DMS114 treated with DMSO at 0.1 percent for 48 hours (cell line): ENCODE results near the gene RAPGEF2.
"Not testable (repeated sequence)": the region's sequence is repeated elsewhere in the genome, so short reads cannot be mapped to it uniquely, and the experiment has no call there.

Experiments
- DNase-seq: peaks from one replicate; lab custom pipeline; 2025; ENCODE audit not compliant: unreplicated experiment; lab: John Stamatoyannopoulos, UW

RAPGEF2 gene

GRCh38 chr4:159237975-159238374 lies 135.1 kb downstream of the RAPGEF2 start:
- DNase-seq = peak; percentile 55

GRCh38 chr4:159238631-159239030 lies 135.8 kb downstream of the RAPGEF2 start:
- no peak for DNase-seq

GRCh38 chr4:159239629-159240028 lies 136.8 kb downstream of the RAPGEF2 start:
- DNase-seq = no peak

- DNase-seq = peak; percentile 57
Measured at GRCh38 chr4:159240046-159240445, 137.2 kb downstream of the RAPGEF2 start.

GRCh38 chr4:159240687-159241086 lies 137.8 kb downstream of the RAPGEF2 start:
- peak; percentile 95 for DNase-seq

- no peak for DNase-seq
Measured at GRCh38 chr4:159242427-159242826, 139.5 kb downstream of the RAPGEF2 start.

GRCh38 chr4:159248384-159249178 lies 145.7 kb downstream of the RAPGEF2 start:
- DNase-seq = peak; percentile 72

- no peak for DNase-seq
Measured at GRCh38 chr4:159250751-159251325, 148.0 kb downstream of the RAPGEF2 start.

- DNase-seq = not testable (repeated sequence)
Measured at GRCh38 chr4:159251580-159251979, 148.7 kb downstream of the RAPGEF2 start.

- no peak for DNase-seq
Measured at GRCh38 chr4:159252491-159252890, 149.6 kb downstream of the RAPGEF2 start.

- no peak for DNase-seq
Measured at GRCh38 chr4:159256037-159256436, 153.2 kb downstream of the RAPGEF2 start.

GRCh38 chr4:159258889-159259560 lies 156.1 kb downstream of the RAPGEF2 start:
- no peak for DNase-seq

- no peak for DNase-seq
Measured at GRCh38 chr4:159264057-159264456, 161.2 kb downstream of the RAPGEF2 start.

GRCh38 chr4:159266981-159267868 lies 164.3 kb downstream of the RAPGEF2 start:
- peak; percentile 100 for DNase-seq

GRCh38 chr4:159267869-159268285 lies 165.0 kb downstream of the RAPGEF2 start:
- DNase-seq = peak; percentile 87

GRCh38 chr4:159268607-159269006 lies 165.7 kb downstream of the RAPGEF2 start:
- DNase-seq = no peak

- peak; percentile 77 for DNase-seq
Measured at GRCh38 chr4:159269116-159269515, 166.2 kb downstream of the RAPGEF2 start.

- no peak for DNase-seq
Measured at GRCh38 chr4:159269956-159270355, 167.1 kb downstream of the RAPGEF2 start.

- peak; percentile 77 for DNase-seq
Measured at GRCh38 chr4:159271856-159272255, 169.0 kb downstream of the RAPGEF2 start.

- DNase-seq = peak; percentile 88
Measured at GRCh38 chr4:159272273-159273140, 169.6 kb downstream of the RAPGEF2 start.
